Upper lobe of left lung (tissue), 6 donors: ENCODE measurements around the gene PPTC7. TPM values are rescaled to one million over a fixed set of nuclear protein-coding genes. Genes with fewer than 3 reads are reported as not detected.
"Not testable (repeated sequence)": the region's sequence is repeated elsewhere in the genome, so short reads cannot be mapped to it uniquely, and the experiment has no call there.

Experiments
- ATAC-seq, 2 donors: fragments of 200-7000 bp; cut with Tn5 transposase; one replicate each; pipeline ENCODE4 v1.9.1; 2022; ENCODE audit warnings: mild to moderate bottlenecking in 2 of 2, moderate library complexity in 2 of 2; ENCODE audit not compliant: low FRiP score in 2 of 2
- DNase-seq, 2 donors: peaks; one replicate each; pipeline ENCODE4 v3.0.0-alpha.2; 2019 to 2020
- H3K27ac ChIP-seq, 4 donors: fragments of 200-600 bp; sonication (generic); one replicate each; pipeline ENCODE4 v1.5.1; 2016 to 2019
- H3K27me3 ChIP-seq, 4 donors: fragments of 200-600 bp; sonication (generic); one replicate each; pipeline ENCODE4 v1.5.1; 2017 to 2019
- H3K36me3 ChIP-seq, 4 donors: fragments of 200-600 bp; sonication (generic); one replicate each; pipeline ENCODE4 v1.5.1; 2016 to 2019
- H3K4me1 ChIP-seq, 4 donors: fragments of 200-600 bp; sonication (generic); one replicate each; pipeline ENCODE4 v1.5.1; 2018 to 2019
- H3K4me3 ChIP-seq, 4 donors: fragments of 200-600 bp; sonication (generic); one replicate each; pipeline ENCODE4 v1.5.1; 2017 to 2019; ENCODE audit warnings: mild to moderate bottlenecking in 2 of 4, moderate library complexity in 1 of 4
- H3K9me3 ChIP-seq, 4 donors: fragments of 200-600 bp; sonication (generic); one replicate each; pipeline ENCODE4 v1.5.1; 2018 to 2019
- CTCF ChIP-seq, 6 experiments: fragments of 450-650 bp in 4 of 6; fragments of 200-600 bp in 2 of 6; sonication (generic) in 2 of 6; IDR thresholded peaks; one replicate each; pipeline ENCODE4 v1.5.1; 2016 to 2019; ENCODE audit warnings: antibody characterized with exemption in 6 of 6
- EP300 ChIP-seq, 4 donors: sonication (generic); formaldehyde crosslinking; IDR thresholded peaks; one replicate each; pipeline ENCODE4 v1.5.1; 2017; ENCODE audit warnings: antibody characterized with exemption in 4 of 4, control low read depth in 2 of 4
- POLR2A ChIP-seq, 4 donors: fragments of 450-650 bp; IDR thresholded peaks; one replicate each; pipeline ENCODE4 v1.5.1; 2016 to 2017; ENCODE audit warnings: antibody characterized with exemption in 4 of 4, mild to moderate bottlenecking in 2 of 4
- POLR2AphosphoS5 ChIP-seq, 2 donors: sonication (generic); formaldehyde crosslinking; IDR thresholded peaks; one replicate each; pipeline ENCODE4 v1.5.1; 2017; ENCODE audit warnings: antibody characterized with exemption in 2 of 2
- WGBS, 2 donors: methylation state at CpG; one replicate each; pipeline ENCODE4 v1.1.5; 2017 to 2018; 5-methylcytosine and 5-hydroxymethylcytosine counted together
- total RNA-seq, 6 donors: library from RNA; depleted of rRNA in 4 of 6; stranded (reverse); fragments of >200 nt in 4 of 6; gene quantifications; one replicate each; pipeline versions ENCODE4 v1.1.0 to v1.2.1, GENCODE V29; 2016 to 2021
- donor health status: DM: no; HTN: no; CAD: no; lungs with moderate emphysema.
- donor health status: DM: no; HTN: yes; CAD: no; lungs with severe emphysema.

The PPTC7 gene
- total RNA-seq, 6 donors from 2014 or later = 22.0 to 40.8 (median 25.2) TPM

DNA sequence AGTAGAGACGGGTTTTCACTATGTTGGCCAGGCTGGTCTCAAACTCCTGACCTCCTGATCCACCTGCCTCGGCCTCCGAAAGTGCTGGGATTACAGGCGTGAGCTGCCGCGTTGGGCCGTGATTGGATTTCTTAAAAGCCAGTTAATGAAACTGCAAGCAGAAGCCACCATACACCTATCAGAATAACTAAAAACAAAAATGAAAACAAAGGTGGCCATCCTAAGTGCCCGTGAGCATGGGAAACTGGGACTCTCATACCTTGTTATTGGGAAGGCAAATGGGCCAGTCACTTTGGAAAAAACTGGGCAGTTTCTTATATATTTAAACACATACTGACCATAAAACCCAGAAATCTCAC, 23.1 kb upstream of the PPTC7 start:
- Histone ChIP-seq H3K4me1 (peaks cover 0 to 7% (median 0%) of the 10 kb centered on the region in 4 donors), H3K36me3 (no peaks in the 10 kb centered on the region), H3K4me3 (peak overlapping the region in 2 of 4 donors; percentile 17 to 27), H3K27ac (peak overlapping the region; percentile 65 to 76 (median 72)), H3K9me3 (no peaks in the 10 kb centered on the region), H3K27me3 (no peaks in the 10 kb centered on the region)
- DNase-seq = no peak
- TF ChIP-seq CTCF (IDR thresholded peaks at IDR 0.05) (no peak), EP300 (IDR thresholded peaks at IDR 0.05) (no peak), POLR2AphosphoS5 (IDR thresholded peaks at IDR 0.05) (no peak), POLR2A (IDR thresholded peaks at IDR 0.05) (no peak)
- WGBS, 2 donors = 83 to 89% methylated on average over 8 of the region's 8 CpGs
- ATAC-seq = no peak

GRCh38 chr12:110602085-110602814, 19.1 kb upstream of the PPTC7 start:
- not testable (repeated sequence) for H3K27ac ChIP-seq, H3K36me3 ChIP-seq, H3K27me3 ChIP-seq, H3K4me3 ChIP-seq, H3K4me1 ChIP-seq, H3K9me3 ChIP-seq
- peak in 5 of 6 experiments; percentile 72 to 83 (median 80) for TF ChIP-seq CTCF (IDR thresholded peaks at IDR 0.05)
- DNase-seq = peak in 1 of 2 donors; percentile 55
- WGBS, 2 donors = 57 to 60% methylated on average over 14 of the region's 14 CpGs
- ATAC-seq = peak; percentile 62 to 80

DNA sequence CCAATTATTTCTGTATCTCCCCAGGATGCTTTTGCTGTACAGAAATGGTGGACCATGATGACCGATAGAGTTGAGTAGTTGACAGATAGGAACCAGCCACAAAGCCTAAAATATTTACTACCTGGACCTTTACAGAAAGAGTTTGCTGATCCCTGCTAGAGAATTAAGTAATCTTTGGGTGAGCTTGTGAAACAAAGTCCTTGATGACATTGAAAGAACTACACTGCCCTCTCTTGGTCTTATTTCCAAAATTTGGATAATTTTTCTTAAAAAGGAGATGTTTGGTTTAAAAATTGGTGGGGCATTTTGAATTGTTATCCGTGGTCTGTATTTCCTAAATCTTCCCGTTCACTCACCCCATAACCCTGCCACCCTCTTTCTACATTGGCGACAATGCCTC, 17.1 kb upstream of the PPTC7 start:
- 33 to 53% methylated on average over 4 of the region's 4 CpGs for whole genome bisulfite sequencing, 2 donors
- DNase-seq (no peak), ATAC-seq (peak in 1 of 2 donors; percentile 71)
- Histone ChIP-seq H3K4me3 (no peak overlapping the region), H3K27ac (peak overlapping the region in 1 of 4 donors; percentile 46), H3K27me3 (no peaks in the 10 kb centered on the region), H3K4me1 (peaks cover 0 to 9% (median 4%) of the 10 kb centered on the region in 4 donors), H3K36me3 (no peaks in the 10 kb centered on the region), H3K9me3 (no peaks in the 10 kb centered on the region)
- peak in 4 of 6 experiments; percentile 46 to 69 (median 62) for TF ChIP-seq CTCF (IDR thresholded peaks at IDR 0.05)
- TF ChIP-seq EP300 (IDR thresholded peaks at IDR 0.05) = no peak

DNA sequence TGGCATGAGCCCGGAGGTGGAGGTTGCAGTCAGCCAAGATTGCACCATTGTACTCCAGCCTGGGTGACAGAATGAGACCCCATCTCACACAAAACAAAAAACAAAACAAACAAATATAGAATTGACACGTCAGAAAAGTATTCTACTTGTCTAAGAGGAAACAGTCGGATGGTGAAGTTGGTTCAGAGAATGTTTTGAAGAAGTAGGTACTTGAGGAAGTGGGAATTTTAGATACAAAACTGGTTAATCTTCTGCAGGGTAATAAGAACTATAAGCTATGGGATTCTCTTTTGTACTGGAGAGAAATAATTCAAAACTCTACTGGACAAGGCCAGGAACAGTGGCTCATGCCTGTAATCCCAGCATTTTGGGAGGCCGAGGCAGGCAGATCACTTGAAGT, 16.2 kb upstream of the PPTC7 start:
- ATAC-seq = no peak
- WGBS, 2 donors = 62 to 75% methylated on average over 4 of the region's 4 CpGs
- no peak overlapping the region for H3K4me3 ChIP-seq
- H3K27me3 ChIP-seq = no peaks in the 10 kb centered on the region
- H3K36me3 ChIP-seq = no peaks in the 10 kb centered on the region
- no peak for TF ChIP-seq EP300 (IDR thresholded peaks at IDR 0.05)
- no peak for TF ChIP-seq POLR2AphosphoS5 (IDR thresholded peaks at IDR 0.05)
- TF ChIP-seq CTCF (IDR thresholded peaks at IDR 0.05) = no peak
- TF ChIP-seq POLR2A (IDR thresholded peaks at IDR 0.05) = no peak
- H3K9me3 ChIP-seq = no peaks in the 10 kb centered on the region
- DNase-seq = no peak
- H3K27ac ChIP-seq = no peak overlapping the region
- peaks cover 0 to 9% (median 4%) of the 10 kb centered on the region in 4 donors for H3K4me1 ChIP-seq

GRCh38 chr12:110597885-110598284, 14.8 kb upstream of the PPTC7 start:
- no peak for ATAC-seq
- 76 to 79% methylated on average over 1 of the region's 1 CpG for WGBS, 2 donors
- no peak overlapping the region for H3K27ac ChIP-seq

GRCh38 chr12:110592919-110593318, 9.8 kb upstream of the PPTC7 start:
- not testable (repeated sequence) for H3K9me3 ChIP-seq, H3K36me3 ChIP-seq, H3K27me3 ChIP-seq, DNase-seq, H3K4me3 ChIP-seq, ATAC-seq
- WGBS, 2 donors = 85 to 89% methylated on average over 4 of the region's 4 CpGs
- peaks cover 17 to 30% (median 21%) of the 10 kb centered on the region in 4 donors for H3K4me1 ChIP-seq
- H3K27ac ChIP-seq = peak overlapping the region in 3 of 4 donors; percentile 79 to 87 (median 85)

More at GRCh38 chr12:110597885-110598284, 14.8 kb upstream of the PPTC7 start:
- peaks cover 0 to 9% (median 3%) of the 10 kb centered on the region in 4 donors for H3K4me1 ChIP-seq
- no peak for TF ChIP-seq POLR2A (IDR thresholded peaks at IDR 0.05)
- no peak for TF ChIP-seq CTCF (IDR thresholded peaks at IDR 0.05)
- no peak for TF ChIP-seq EP300 (IDR thresholded peaks at IDR 0.05)
- TF ChIP-seq POLR2AphosphoS5 (IDR thresholded peaks at IDR 0.05) = no peak
- no peaks in the 10 kb centered on the region for H3K27me3 ChIP-seq
- no peaks in the 10 kb centered on the region for H3K9me3 ChIP-seq
- no peak overlapping the region for H3K4me3 ChIP-seq
- no peak for DNase-seq
- no peaks in the 10 kb centered on the region for H3K36me3 ChIP-seq
